Measurements from ENCODE around the gene ANKHD1.
"Not testable (repeated sequence)": the region's sequence is repeated elsewhere in the genome, so short reads cannot be mapped to it uniquely, and the experiment has no call there.

Gene ANKHD1

DNA sequence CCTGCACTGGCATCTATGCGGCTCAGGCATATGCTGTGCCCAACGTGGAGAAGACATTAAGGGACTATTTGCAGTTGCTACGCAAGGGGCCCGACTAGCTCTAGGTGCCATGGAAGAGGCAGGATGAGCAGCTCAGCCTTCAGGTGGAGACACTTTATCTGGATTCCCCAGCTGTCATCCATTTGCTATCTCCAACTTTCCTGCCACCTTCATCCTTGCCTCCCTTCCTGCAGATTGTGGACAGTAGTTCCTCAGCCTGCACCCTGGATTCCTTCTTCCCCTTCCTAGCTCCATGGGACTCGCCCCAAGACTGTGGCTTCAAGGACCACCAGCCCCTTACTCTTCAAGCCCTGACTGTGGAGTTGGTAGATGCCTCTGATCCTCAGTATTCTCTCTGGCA is 165.0 kb downstream of the ANKHD1 start:
- no peak for DNase-seq

DNA sequence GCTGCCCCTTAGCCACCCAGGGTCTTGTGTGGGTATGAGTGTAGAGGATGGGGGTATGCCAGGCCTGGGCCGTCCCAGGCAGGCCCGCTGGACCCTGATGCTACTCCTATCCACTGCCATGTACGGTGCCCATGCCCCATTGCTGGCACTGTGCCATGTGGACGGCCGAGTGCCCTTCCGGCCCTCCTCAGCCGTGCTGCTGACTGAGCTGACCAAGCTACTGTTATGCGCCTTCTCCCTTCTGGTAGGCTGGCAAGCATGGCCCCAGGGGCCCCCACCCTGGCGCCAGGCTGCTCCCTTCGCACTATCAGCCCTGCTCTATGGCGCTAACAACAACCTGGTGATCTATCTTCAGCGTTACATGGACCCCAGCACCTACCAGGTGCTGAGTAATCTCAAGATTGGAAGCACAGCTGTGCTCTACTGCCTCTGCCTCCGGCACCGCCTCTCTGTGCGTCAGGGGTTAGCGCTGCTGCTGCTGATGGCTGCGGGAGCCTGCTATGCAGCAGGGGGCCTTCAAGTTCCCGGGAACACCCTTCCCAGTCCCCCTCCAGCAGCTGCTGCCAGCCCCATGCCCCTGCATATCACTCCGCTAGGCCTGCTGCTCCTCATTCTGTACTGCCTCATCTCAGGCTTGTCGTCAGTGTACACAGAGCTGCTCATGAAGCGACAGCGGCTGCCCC is 165.6 kb downstream of the ANKHD1 start:
- no peak for DNase-seq

- no peak for DNase-seq
These were observed 166.2 kb downstream of the ANKHD1 start for GRCh38 chr5:140567871-140568270.

GRCh38 chr5:140568443-140569063 is 166.9 kb downstream of the ANKHD1 start:
- DNase-seq = no peak

DNA sequence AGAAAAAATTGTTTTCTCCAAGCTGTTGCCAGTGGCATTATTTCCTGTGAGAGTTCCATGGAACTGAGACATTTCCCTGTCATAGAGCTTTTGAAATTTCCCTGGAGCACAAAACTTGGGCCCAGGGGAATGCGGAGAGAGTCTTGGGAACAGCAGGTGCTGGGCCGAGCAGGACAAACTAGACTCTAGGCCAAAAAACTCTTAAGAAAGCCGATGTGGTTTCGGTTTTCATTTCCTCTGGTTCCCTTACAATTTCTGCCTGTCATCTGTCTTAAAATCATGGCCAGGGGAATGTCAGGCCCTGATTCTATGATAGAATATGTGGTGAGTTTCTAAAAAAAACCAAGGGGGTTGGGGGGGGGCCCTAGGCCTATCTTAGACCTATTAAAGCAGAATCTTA is 167.6 kb downstream of the ANKHD1 start:
- peak; percentile 50 to 72 for DNase-seq

- DNase-seq = no peak
These were observed 168.4 kb downstream of the ANKHD1 start for GRCh38 chr5:140570058-140570457.

- DNase-seq = no peak
These were observed 168.9 kb downstream of the ANKHD1 start for GRCh38 chr5:140570488-140570887.

DNA sequence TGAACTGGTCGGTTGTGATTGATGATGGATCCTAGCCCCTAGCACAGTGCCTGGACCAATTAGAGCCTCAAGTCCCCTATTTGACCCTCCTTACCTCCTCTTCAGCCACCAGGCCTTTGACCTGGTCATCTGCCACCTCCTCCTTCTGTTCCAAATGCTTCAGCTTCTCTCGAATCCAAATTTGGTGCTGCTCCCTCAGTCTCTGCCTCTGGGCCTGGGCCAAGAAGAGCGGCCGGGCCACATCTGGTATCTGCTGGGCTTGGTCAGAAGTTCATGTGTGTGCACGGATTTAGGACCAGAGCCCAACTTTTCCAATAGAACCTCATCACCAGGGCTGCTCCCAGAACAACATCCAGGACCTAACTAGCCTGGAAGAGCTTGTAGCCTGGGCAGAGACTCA is 169.5 kb downstream of the ANKHD1 start:
- DNase-seq = no peak

DNA sequence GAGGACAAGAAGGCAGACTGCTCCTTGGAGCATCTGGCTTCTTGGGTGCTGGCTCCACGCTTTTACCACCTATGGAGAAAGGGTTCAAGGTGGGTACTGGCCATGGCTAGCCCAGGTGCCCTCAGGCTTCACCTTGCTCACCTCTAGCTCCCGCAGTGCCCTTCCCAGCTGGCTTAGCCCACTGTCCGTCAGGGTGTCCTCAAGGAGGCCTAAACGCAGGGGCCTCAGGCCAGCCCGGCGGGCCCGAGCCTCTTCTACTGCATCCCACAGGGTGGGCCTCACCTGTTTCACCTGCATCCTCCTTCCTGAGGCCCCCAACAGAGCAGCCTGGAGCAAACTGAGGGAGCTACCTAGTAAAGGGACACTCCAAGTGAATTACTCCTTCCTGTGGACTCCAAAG is 172.1 kb downstream of the ANKHD1 start:
- DNase-seq = no peak

- peak; percentile 39 to 64 for DNase-seq
These were observed 172.5 kb downstream of the ANKHD1 start for GRCh38 chr5:140574165-140574564.

- DNase-seq = peak; percentile 82 to 89
These were observed 173.7 kb downstream of the ANKHD1 start for GRCh38 chr5:140575309-140575708.

DNA sequence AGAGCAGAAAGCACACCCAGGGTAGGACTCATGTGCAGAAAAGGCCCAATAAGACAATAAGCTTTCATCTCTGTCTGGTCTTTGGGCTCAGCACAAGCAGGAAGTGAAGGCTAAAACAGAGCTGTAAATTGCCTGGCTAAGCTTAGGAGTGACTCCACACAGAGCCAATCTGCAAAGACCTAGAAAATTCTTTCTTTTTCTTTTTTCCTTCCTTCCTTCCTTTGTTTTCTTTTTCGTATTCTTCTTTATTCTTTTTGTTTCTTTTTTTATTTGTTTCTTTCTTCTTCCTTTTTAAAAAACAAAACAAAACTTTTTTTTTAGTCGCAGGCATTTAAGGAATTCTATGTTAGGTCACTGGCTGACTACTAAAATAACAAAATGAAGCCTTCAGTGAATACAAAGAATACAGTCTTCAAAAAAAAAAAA is 175.2 kb downstream of the ANKHD1 start:
- peak in 1 of 2 donors; percentile 28 for DNase-seq

- DNase-seq = not testable (repeated sequence)
These were observed 177.6 kb downstream of the ANKHD1 start for GRCh38 chr5:140579188-140579747.

DNA sequence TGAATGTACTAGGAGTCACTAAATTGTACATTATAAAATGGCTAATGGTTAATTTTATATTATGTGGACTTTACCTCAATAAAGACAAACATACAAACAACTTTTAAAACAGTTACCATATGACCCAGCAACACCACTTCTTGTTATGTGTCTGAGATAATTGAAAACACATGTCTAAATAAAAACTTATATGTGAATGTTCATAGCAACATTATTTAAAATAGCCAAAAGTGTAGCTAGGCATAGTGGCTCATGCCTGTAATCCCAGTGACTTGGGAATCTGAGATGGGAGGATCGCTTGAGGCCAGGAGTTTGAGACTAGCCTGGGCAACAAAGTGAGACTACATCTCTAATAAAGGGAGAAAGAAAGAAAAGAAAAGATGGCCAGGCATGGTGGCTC is 185.9 kb downstream of the ANKHD1 start:
- no peak for DNase-seq

- peak; percentile 82 to 84 for DNase-seq
These were observed 186.9 kb downstream of the ANKHD1 start for GRCh38 chr5:140588311-140589070.

Data from inflammatory macrophage treated with lipopolysaccharide for 1 hour (primary cell).